Embryonic facial prominence (tissue), 1 donor: ENCODE data around the gene CLDN12.

Experiments
- DNase-seq: peaks from one replicate; pipeline ENCODE4 v3.0.0-alpha.2; 2016; ENCODE audit errors: extremely low spot score

The CLDN12 gene

DNA sequence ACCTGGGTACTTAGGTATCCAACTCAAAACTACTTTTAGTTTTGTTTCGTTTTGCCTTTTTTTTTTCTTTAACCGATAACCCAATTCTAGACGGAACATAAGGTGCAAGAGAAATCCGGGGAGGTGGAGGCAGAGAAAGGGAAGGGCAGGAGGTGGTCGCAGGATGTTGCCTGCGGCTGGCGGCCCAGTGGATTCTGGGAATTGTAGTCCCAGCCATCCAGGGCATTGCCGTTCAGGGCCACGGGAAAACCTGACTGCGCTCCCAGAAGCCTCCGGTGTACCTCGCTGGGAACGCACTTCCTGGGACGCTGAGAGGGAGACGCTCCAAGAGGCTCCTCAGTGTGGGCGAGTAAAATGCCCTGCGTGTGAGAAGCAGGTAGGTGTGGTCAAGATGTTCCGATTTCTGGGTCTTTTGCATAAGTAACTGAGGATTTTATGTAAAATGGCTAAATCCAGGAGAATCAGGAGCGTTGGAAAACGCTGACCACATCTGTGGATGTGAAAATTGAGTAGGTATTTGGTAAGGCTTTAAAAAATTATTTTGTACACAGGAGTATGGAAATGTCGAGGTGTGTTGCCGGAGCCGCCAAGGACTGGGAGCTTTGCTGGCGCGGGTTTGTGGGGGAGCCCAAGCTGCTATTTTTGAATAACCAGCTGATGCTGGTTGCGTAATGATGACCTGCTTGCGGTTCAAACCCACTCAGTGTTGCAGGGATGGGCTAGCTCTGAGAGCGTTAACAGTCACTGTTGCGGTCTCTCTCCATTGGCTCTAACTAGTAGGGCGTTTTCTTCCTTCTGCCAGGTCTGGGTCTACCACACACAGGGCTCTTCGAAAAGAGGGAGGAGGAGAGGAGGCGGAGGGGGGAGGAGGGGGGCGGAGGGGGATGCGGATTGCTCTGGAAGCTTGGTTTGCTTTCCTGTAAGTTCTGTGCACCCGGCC lies at the start of gene CLDN12:
CLDN12 (plus strand) TSS at position 288 of the 940 bp plus-strand sequence. CDS start 9,216 bp downstream, outside the sequence.
- peak; percentile 90 for DNase-seq

DNA sequence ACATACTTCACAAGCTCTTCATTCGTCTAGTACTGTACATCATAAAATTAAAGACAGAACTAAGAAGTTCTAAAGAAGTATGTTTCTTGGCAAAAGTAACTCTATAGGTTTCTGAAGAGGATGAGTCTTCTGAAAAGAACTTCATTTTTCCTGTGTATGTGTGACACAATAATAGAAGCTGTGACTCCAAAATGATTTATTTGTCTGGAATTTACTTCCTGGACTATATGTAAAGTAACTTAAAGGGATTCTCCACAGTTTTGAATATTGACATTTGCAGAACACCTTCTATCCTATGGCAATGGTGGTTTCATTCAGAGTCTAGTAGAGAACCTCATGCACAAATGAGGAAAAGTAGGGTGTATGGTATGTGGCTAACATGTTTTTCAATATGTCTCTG lies 19.8 kb upstream of the CLDN12 start:
- no peak for DNase-seq

DNA sequence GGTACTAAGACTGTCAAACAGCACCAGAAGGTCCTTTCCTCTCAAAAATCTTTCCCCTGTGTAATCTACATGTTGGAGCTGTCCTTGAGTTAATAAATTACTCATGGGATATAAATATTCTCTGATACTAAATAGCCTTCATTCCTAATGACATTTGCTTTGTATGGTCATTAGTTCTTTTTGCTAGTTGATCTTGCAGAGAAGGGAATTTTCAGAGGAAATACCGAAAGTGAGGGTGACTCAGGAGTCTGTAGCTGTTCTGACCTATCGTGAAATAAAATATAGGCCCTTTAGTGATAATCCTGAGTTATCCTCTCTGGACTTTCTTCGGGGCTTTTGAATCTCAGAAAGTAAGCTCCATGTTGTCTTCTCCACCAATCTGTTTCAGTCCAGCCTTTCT lies 19.4 kb upstream of the CLDN12 start:
- DNase-seq = no peak

DNA sequence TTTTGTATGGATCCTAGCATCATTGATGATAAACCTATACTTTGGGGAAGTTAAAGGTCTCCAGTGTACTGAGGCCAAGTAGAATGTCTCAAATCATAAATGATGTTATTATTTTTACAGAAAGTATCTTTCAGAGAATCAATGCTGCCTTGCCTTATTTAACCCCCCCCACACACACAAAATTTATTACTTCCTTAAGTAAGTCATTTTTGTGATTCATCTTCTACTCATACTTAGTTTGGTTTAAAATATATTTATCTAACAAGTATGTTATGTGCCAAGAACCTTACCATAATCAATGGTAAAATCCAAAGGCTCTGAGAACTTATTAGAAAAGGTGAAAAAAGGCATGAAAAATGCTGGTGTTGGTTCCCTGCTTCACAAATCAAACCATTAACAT lies 18.8 kb upstream of the CLDN12 start:
- DNase-seq = no peak

DNA sequence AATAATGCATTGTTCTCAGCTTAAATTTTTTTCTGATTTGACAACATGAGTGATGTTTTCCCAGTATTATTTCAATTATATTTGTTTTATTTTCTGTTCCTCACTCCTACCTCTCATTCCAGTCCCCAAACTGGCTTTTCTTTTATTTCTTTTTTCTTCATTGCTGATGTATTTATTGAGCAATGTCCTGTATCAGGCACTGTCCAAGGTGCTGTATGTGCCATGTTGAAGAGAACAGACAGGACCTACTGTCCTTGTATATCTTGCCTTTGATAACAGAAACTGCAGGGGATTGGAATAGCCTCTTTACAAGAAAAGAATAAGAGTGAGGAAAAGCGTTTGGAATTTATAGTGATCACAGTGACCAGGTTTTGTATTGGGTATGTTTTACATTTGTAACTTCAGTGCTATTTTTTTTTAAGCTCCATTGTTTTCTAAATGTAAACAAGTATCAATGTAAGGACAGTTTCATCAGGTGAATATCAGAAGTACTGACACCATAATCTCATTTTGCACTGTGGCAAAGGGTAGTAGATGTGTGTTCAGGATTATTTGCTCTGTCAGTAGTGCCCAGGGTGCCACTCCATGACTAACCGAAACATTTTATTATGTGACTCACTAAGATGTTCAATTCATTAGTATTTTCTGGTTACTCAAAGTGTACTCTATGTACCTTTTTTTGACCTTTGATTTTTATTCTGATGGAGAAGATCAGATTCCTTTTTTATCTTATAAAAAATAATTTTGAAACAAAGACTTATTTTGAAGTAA lies 15.6 kb upstream of the CLDN12 start:
- DNase-seq = no peak

DNA sequence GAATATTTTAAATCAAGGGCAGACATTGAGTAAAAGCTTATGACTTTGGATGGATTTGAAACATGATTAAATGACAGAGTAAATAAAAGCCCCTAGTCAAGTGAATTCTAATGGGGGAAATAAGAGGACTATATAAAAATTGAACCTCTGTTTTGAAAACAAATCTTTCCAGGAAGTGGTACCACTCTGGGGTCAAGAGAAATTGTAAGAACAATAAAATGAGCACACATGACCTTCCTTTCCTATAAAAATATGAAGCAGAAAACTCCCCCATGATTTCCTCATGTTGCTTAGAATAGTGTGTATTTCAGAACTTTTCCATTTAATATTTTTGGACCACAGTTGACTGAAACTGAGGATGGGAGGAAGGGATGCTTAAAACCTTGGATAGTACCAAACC lies 12.3 kb upstream of the CLDN12 start:
- DNase-seq = no peak

DNA sequence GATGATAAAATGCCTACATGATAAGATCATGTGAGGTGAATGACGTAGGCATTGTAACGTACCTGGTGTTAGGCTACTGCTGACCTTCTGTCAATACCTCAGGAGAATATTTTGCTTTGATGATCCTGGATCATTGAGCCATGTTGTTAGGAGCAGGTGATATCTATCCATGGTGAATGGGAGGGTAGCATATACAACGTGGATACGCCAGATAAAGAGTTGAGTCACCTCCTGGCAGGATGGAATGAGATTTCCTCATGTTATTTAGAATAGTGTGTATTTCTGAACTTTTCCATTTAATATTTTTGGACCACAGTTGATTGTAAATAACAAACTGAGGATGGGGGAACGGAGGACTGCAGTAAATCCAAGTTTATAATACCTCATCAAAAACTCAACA lies 11.8 kb upstream of the CLDN12 start:
- no peak for DNase-seq

DNA sequence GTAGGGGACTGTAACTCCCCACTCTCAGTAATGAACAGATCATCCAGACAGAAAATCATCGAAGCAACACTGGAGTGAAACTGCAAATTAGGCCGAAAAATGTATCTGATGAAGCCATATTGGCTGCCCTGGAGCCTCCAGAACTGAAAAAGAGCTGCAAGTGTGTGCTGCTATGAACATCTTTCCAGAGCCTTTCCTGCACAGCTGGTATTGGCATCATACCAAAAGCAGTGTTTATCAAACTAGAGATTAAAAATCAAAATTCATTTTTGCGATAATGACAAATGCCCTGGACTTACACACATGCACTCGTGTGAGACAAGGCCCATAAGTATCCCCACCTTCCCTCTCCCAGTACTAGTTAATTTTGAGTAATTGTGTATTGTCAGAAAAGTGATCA lies 6.8 kb upstream of the CLDN12 start:
- DNase-seq = no peak

DNA sequence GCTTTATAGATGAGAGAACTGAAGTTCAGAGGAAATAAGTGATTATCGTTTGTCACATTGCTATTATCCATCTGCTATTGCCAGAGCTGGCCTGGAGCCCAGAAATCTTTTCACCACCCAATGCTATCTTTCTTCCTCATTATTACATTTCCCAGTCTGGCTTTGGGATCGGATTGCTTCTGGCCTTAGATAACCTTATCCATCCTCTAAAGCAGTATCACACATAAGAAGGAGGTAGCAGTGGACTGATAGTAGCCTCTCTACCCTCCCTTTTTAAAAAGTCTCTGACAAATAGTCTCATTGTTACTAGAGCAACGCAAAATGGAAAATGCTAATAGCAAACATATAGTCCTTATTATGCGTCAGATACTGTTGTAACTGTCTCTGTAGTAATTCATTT lies 1.3 kb upstream of the CLDN12 start:
- DNase-seq = no peak

DNA sequence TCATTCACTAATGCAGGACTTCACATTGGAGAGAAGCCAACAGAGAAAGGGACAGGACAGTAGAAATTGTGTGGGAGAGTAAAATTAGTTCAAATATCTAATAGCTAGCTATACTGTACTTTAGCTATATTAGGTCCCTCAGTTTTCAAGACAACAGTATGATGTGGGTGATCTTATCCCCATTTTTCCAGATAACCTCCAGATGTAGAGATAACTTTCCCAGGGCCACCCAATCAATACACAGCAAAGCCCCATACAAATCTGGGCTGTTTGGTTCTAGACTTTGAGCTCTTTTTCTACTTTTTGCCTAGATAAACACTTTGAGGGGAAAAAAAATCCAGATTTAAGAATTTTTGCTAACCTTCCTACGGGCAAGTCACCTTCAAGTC lies 482 bp upstream of the CLDN12 start:
- DNase-seq = no peak

DNA sequence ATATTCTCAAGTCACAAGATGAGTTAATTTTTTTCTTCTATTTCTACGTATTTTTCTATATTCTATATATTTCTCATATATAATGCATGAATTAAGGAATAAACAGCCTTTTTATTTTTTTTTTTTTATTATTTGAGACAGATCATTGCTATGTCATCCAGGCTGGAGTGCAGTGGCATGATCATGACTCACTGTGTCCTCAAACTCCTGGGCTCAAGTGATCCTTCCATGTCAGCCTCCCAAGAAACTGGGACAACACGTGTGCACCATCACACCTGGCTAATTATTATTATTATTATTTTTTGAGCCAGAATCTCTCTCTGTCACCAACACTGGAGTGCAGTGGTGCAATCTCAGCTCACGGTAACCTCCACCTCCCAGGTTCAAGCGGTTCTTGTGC lies 1.5 kb downstream of the CLDN12 start:
- no peak for DNase-seq

DNA sequence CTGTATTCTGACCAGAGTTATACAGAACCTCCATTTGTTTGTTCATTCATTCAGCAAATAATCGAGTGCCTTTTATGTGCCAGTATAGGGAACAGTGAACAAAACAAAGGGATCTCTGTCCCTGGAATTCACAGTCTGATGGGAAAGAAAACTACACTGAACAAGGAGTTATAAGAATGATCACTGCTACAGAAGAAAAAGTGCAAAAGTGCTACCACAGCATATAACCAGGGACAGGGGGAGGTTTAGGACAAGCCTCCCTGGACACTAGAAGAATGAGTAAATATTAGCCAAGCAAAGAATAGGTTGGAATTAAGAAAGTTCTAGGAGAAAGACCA lies 4.2 kb downstream of the CLDN12 start:
- no peak for DNase-seq

DNA sequence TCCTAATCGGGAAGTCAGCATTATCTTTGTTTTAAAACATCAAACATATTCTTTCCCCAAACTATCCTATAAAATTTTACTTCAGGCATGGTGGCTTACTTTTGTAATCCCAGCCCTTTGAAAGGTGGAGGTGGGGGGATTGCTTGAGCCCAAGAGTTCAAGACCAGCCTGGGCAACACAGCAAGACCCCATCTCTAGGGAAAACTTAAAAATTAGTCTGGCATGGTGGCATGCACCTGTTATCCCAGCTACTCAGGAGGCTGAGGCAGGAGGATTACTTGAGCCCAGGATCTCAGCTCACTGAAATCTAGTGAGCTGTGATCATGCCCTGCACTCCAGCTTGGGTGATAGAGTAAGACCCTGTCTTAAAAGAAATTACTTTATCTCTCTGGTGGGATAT lies 4.9 kb downstream of the CLDN12 start:
- DNase-seq = no peak

DNA sequence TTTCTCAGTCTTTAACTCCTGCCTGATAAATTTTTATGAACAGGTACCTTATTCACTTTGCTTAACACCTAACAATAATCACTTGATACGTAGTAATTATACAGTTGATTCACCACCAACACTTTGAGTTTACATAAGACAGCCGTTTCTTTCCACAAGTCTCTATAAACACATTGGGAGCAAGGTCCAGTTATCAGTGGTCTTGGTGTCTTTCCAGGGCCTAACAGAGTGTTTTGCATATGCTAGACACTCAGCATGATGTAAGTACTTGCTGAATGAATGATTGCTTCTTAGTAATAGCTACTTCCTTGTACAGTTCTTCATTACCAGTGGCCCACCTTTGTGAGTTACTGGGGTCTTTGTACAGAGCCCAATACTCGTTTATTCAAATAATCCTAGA lies 6.4 kb downstream of the CLDN12 start:
- DNase-seq = no peak

DNA sequence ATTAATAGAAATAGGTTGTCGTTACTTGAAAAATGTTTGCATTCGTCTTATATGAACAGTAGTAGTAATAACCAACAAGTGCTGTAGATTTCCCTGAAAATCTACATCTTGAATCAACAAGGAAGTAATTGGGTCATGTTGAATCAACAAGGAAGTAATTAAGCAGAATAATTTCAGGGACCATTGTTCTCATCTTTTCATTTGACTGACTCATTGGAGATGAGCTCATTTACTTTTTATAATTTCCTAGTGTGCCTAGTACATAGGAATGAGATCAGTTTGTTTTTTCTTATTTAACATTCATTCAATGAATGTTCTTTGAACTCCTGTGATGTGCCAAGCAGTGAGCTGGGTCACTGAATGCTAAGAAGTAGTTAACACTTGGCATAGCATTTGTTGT lies 8.2 kb downstream of the CLDN12 start:
- no peak for DNase-seq

DNA sequence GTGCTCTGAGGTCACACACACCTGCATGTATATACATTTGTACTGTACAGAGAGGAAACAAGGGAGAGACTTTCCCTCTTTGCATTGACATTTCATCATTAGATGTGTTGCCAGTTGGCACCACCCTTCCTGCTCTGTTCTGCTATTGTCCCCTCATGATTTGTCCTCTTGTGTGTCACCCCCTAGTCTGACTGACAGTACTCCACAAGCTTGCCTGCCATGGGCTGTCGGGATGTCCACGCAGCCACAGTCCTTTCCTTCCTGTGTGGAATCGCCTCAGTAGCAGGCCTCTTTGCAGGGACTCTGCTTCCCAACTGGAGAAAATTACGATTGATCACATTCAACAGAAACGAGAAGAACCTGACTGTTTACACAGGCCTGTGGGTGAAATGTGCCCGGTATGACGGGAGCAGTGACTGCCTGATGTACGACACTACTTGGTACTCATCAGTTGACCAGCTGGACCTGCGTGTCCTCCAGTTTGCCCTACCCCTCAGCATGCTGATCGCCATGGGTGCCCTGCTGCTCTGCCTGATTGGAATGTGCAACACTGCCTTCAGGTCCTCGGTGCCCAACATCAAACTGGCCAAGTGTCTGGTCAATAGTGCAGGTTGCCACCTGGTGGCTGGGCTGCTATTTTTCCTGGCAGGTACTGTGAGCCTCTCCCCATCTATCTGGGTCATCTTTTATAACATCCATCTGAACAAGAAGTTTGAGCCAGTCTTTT lies 9.4 kb downstream of the CLDN12 start:
- DNase-seq = no peak

DNA sequence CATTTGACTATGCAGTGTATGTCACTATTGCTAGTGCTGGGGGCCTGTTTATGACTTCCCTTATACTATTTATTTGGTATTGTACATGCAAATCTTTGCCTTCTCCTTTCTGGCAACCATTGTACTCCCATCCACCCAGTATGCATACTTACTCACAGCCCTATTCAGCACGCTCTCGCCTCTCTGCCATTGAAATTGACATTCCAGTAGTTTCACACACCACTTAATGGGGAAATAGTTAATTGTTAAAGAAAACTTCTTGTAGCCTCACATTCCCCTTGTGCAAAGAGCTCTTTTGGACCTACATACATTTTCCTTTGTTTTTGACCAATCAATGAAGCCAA lies 9.9 kb downstream of the CLDN12 start:
- no peak for DNase-seq

DNA sequence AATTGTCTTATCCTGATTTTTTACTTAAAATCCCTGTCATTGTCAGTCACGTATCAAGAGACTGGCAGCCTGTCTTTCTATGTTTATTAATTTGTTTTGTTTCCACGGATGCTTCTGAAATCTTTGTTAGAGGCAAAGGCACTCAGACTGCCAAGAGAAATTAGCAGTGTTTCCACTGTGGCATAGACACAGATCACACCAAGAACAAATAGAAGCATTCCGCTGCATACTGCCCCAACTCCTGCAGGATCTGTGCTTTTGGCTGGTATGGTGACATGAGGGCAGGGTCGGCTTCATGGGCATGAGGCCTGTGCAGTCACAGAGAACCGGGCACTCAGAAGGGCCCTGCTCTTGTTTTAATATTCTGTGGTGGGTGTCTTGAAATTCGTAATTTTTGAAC lies 18.4 kb downstream of the CLDN12 start:
- DNase-seq = no peak

DNA sequence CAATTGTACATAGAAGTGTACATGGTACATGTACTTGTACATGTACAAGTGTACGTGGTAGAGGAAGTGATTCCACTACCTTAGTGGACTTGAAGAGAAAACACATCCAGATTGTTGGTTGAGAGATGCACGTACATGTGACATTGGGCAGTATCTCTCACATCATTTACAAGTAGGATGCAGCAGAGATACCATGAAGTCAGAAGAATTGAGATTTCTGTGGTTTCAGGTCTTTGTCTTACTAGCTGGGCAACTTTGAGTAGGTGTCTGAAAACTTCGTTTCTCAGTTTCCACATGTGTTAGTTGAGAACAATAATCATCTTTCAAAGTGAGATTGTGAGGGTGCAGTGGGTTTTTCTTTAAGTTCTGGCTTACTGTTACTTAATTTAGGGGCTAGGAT lies 21.5 kb downstream of the CLDN12 start:
- DNase-seq = no peak

DNA sequence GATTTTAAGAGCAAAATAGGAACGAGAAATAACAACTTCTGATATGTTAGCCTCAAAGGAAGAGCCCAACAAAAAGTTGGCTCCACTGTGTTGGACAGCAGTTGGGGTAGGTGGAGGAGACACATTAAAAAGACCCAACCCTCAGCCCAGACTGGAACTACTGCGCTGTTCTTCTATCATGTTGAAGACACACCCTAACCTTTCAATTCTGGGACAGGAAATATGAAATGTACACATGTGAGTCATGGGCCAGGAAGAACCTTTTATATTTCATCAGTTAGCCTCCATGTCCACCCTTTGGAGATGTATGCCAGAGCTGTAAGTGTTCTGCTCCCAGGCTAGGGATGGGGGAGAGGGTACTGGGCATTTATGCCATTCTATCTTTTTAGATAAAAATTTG lies 22.1 kb downstream of the CLDN12 start:
- no peak for DNase-seq

DNA sequence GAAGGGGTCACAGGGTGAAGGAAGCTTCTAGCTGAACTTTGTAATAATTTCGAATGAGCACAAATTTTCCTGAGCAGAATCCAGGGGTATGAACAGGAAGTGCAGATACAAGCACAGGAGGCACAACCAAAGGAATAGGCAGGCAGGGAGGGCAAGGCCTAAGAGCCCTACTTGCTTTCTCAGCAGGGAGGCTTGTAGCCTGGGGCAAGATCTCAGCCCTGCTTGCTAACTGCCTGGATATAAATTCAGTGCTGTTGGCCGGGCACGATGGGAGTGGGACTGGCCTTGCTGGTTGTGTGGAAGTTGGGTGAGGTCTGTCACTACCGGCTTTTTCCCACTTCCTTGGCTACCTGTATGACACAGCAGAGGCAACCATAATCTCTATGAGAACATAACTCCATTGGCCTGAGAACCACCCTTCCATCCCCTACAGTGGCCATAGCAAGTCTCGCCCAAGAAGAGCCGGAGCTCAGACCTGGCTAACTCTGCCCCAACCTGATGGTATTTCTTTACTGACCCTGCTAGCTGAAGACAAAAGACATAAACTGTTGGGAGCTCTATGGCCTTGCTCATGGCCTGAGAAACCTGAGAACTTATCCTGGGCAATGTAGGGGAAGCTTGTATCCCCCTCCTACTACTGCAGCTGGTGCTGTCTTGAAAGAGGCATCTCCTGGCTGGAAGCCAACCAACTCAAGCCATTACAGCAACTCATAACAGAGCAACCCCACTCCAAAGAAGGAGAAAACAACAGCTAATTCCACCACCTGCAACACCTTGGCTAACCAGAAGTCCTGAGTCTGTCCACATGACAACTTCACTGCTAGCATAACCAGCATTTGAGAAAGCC lies 27.6 kb downstream of the CLDN12 start:
- DNase-seq = no peak

DNA sequence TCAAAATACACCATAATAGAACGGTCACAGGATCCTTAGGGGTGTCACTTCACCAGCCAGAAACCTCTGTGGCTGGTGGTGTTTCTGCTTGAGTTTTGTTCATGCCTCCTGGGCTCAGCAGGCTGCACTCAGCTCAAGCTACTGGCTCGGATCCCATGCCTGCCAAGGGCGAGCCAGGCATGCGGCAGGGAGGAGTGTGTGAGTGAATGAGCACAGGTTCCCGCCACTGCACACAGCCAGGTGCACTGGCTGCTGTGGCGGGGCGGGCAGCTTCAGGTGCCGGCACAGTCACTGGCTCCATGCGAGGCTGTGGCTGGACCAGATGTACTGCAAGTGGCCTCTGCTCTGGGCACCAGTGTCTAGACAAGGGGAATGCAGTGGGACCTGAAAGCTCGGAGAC lies 29.5 kb downstream of the CLDN12 start:
- DNase-seq = no peak
